WI38 (cell line): ENCODE data around the gene RC3H1.

Experiments used
- H3K4me3 ChIP-seq: 2 replicates; pipeline ENCODE4 v1.5.1; 2011; ENCODE audit warnings: low read depth, mild to moderate bottlenecking, control low read depth, low read length
- TF ChIP-seq, protein P1 (sequence below): IDR thresholded peaks from 2 replicates; pipeline ENCODE4 v1.5.1; 2012; ENCODE audit warnings: low read depth, mild to moderate bottlenecking, control low read depth, low read length

RC3H1 gene

DNA sequence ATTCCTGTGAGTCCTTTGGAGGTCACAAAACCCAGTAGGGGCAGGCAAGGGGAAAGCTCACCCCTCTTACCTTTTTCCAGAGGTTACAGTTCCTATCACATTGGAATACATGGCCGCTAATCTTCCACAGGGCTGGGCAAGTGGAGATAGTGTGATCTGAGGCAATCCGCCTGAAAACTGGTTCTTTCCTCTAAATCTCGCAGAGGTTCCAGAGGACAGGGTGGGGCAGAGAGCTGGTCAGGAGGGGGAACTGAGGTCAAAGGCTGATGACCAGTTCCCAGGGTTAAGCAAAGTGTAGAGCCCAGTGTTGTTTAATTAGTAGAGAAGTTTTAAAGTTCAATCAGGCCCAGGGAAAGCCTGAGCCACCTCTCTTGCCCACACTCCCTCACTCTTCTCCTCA is 105.0 kb downstream of the RC3H1 start, which contains the start of gene SERPINC1:
SERPINC1 (minus strand) TSS at position 179 of the 400 bp plus-strand sequence; CDS start at position 111, 68 bp downstream.
- H3K4me3 ChIP-seq: no peak within 1 kb of the TSS
- TF ChIP-seq, protein P1, sequence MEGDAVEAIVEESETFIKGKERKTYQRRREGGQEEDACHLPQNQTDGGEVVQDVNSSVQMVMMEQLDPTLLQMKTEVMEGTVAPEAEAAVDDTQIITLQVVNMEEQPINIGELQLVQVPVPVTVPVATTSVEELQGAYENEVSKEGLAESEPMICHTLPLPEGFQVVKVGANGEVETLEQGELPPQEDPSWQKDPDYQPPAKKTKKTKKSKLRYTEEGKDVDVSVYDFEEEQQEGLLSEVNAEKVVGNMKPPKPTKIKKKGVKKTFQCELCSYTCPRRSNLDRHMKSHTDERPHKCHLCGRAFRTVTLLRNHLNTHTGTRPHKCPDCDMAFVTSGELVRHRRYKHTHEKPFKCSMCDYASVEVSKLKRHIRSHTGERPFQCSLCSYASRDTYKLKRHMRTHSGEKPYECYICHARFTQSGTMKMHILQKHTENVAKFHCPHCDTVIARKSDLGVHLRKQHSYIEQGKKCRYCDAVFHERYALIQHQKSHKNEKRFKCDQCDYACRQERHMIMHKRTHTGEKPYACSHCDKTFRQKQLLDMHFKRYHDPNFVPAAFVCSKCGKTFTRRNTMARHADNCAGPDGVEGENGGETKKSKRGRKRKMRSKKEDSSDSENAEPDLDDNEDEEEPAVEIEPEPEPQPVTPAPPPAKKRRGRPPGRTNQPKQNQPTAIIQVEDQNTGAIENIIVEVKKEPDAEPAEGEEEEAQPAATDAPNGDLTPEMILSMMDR: no peak

DNA sequence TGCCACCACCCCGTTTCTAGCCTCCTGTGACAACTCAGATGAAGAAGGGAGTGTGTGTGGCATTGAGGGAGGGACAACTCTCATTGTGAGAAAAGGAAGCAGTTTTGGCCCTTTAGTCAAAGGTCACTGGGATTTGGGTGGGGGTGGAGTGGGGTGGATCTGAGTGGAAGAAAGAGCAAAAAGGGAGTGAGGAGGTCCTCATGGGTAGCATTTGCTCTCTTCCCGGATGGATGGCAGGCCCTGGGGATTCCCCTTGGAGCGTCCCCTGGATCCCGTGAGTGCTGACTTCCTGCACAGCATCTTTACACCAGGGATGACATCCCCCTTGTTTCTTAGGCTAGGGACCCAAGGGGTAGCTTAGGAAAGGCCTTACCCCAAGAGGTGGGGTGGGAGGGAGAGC is 105.5 kb downstream of the RC3H1 start:
- TF ChIP-seq, protein P1: no peak
- no peak overlapping the region for H3K4me3 ChIP-seq

DNA sequence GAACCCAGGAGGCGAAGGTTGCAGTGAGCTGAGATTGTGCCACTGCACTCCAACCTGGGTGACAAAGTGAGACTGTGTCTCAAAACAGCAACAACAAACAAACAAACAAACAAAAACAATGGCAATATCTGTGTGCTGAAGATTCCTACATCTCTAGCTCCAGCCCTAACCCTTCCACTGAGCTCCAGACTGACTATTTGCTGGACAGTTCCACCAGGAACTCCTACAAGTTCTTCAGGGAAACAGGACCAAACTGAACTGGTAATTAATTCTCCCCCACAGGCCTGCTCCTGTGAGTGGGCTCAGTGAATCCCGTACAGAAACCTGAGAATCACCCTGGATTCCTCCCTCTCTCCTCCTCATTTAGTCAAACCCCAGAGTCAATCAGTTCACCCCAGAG is 106.6 kb downstream of the RC3H1 start:
- TF ChIP-seq, protein P1: no peak

DNA sequence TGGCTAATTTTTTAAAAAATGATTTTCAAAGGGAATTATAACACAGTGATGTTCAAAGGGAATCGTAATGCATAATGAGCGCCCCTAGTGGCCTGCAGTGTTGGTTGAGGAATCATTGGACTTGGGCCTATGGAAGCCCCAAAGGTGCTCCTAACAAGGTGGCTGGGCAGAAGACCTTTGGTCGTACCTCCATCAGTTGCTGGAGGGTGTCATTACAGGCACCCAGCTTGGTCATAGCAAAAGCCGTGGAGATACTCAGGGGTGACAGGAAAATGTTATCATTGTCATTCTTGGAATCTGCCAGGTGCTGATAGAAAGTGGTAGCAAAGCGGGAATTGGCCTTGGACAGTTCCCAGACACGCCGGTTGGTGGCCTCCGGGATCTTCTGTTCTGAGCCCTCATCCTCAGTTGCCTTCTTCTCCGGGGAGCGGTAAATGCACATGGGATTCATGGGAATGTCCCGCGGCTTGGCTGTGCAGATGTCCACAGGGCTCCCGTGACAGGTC is 107.7 kb downstream of the RC3H1 start:
- TF ChIP-seq, protein P1: peak; percentile 52; the same call in 1 of the 2 replicates
- no peak overlapping the region for H3K4me3 ChIP-seq

More for the DNA sequence above, 106.6 kb downstream of the RC3H1 start:
- no peak overlapping the region for H3K4me3 ChIP-seq

DNA sequence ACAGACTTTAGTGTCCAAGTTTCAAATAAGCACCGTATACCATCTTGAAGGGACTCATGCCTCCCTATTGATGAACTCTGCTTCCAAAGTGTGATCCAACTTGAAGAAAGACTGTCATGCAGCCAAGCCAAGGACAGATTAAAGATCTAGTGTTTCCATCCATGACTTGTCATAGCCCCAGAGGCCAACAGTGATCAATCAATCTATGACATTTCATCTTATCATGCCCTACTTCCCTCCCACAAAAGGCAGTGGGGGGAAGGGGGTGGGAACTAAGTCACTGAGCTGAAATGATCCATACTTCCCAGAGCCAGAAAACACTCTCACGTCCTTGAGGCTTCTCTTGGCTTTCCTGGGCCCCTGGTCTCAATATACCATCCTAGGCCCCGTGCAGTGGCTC is 109.0 kb downstream of the RC3H1 start:
- TF ChIP-seq, protein P1: no peak
- H3K4me3 ChIP-seq: no peak overlapping the region

DNA sequence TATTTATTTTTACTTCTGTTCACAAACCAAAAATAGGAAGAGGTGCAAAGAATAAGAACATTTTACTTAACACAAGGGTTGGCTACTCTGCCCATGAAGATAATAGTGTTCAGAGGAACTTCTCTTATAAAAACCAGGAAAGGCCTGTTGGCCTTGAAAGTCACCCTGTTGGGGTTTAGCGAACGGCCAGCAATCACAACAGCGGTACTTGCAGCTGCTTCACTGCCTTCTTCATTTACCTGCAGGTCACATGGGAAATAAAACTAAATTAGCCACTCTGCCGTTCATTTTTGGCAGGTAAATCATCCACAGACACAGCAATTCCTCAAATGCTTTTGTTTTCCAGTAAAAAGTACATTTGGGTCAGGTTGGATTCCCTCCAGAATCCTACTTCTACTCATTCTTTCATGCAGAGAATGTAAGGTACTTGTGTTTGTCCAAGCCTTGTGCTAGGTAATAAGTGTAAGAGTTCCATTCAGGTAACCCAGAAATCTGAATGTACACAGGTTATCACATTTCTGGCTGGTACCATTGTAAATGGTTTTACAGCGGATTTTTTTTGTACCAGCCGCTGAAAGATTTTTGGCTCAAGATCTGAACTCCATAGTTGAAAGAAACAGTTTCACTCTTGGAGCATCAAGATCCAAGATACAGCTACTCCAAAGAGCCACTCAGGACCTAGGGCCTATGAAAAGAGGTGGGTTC is 118.2 kb downstream of the RC3H1 start:
- TF ChIP-seq, protein P1: no peak
- no peak overlapping the region for H3K4me3 ChIP-seq

DNA sequence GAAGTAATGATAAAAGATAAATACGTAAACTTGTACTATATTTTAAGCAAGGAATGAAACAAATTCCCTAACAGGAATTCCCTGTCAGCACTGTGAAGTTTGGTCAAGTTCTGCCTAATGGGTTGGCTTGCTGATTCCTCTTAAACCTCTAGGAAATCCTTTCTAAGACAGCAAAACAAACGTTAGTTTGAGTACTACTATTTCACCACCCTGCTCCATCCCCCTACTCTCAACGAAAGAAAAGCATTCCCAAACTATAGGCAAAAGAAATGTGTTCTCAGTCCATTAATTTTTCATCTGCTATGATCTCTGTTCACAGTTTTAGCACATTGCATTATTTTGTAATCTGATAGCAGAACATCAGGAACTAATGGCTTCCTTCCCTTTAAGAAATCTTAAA is 121.2 kb downstream of the RC3H1 start:
- TF ChIP-seq, protein P1: no peak
- no peak overlapping the region for H3K4me3 ChIP-seq
